Gastrocnemius medialis (tissue), 4 donors: ENCODE data around the gene RAPGEF2. TPM values are rescaled to one million over a fixed set of nuclear protein-coding genes. Genes with fewer than 3 reads are reported as not detected.

Experiments
- ATAC-seq, 2 donors: fragments of 150-250 bp; one replicate each; pipeline ENCODE4 v1.9.1; 2016
- DNase-seq, 2 donors: peaks; one replicate each; pipeline ENCODE4 v3.0.0-alpha.2; 2019
- H3K27ac ChIP-seq, 4 donors: fragments of 200-600 bp; sonication (generic); 1 replicate in 1 of 4; 2 replicates in 3 of 4; pipeline ENCODE4 v1.5.1; 2016 to 2018; ENCODE audit warnings: mild to moderate bottlenecking in 2 of 4, moderate library complexity in 1 of 4
- H3K27me3 ChIP-seq, 3 donors: fragments of 200-600 bp; sonication (generic) in 2 of 3; 1 replicate in 1 of 3; 2 replicates in 2 of 3; pipeline versions ENCODE4 v1.5.1 to v1.6.0; 2016 to 2019; ENCODE audit warnings: mild to moderate bottlenecking in 1 of 3, moderate library complexity in 1 of 3
- H3K36me3 ChIP-seq, 2 donors: fragments of 200-600 bp; sonication (generic) in 1 of 2; one replicate each; pipeline ENCODE4 v1.5.1; 2017 to 2018
- H3K4me1 ChIP-seq, 2 donors: fragments of 200-600 bp; sonication (generic) in 1 of 2; one replicate each; pipeline ENCODE4 v1.5.1; 2016 to 2017; ENCODE audit warnings: mild to moderate bottlenecking in 2 of 2
- H3K4me3 ChIP-seq, 4 donors: fragments of 200-600 bp; sonication (generic) in 3 of 4; 1 replicate in 1 of 4; 2 replicates in 3 of 4; pipeline ENCODE4 v1.5.1; 2016 to 2019; ENCODE audit warnings: mild to moderate bottlenecking in 2 of 4
- H3K9me3 ChIP-seq, 3 donors: fragments of 200-600 bp; sonication (generic) in 2 of 3; 1 replicate in 1 of 3; 2 replicates in 2 of 3; pipeline ENCODE4 v1.5.1; 2016 to 2019
- POLR2A ChIP-seq, 2 donors: fragments of 450-650 bp; IDR thresholded peaks; one replicate each; pipeline ENCODE4 v1.6.1; 2017; ENCODE audit warnings: antibody characterized with exemption in 2 of 2, mild to moderate bottlenecking in 2 of 2, moderate library complexity in 2 of 2
- in situ Hi-C, 4 donors: fragments of 200-750 bp; cut with MboI; loops; one replicate each; pipeline versions ENCODE4 v1.15.0 to v1.8.0; 2017; ENCODE audit warnings: low sequenced_read_pairs in 4 of 4
- intact Hi-C: fragments of 100-400 bp; cut with DNase I; formaldehyde crosslinking; loops from one replicate; pipeline ENCODE4 v1.15.1; 2023; ENCODE audit warnings: low total_unique reads
- total RNA-seq, 4 donors: library from RNA; depleted of rRNA; stranded (reverse); fragments of >200 nt; gene quantifications; one replicate each; pipeline versions ENCODE4 v1.1.0 to v1.2.3, GENCODE V29; 2016
- TF ChIP-seq, protein P1 (sequence below), 5 experiments: fragments of 450-650 bp in 3 of 5; fragments of 200-600 bp in 2 of 5; sonication (generic) in 2 of 5; IDR thresholded peaks in 4 of 5; conservative IDR thresholded peaks in 1 of 5; 1 replicate in 4 of 5; 2 replicates in 1 of 5; pipeline ENCODE4 v1.5.1; 2016 to 2019; ENCODE audit warnings: antibody characterized with exemption in 5 of 5, mild to moderate bottlenecking in 3 of 5, moderate library complexity in 3 of 5

The RAPGEF2 gene
- total RNA-seq, 4 donors from 2014 or later: 32.9 to 42.3 (median 38.7) TPM

DNA sequence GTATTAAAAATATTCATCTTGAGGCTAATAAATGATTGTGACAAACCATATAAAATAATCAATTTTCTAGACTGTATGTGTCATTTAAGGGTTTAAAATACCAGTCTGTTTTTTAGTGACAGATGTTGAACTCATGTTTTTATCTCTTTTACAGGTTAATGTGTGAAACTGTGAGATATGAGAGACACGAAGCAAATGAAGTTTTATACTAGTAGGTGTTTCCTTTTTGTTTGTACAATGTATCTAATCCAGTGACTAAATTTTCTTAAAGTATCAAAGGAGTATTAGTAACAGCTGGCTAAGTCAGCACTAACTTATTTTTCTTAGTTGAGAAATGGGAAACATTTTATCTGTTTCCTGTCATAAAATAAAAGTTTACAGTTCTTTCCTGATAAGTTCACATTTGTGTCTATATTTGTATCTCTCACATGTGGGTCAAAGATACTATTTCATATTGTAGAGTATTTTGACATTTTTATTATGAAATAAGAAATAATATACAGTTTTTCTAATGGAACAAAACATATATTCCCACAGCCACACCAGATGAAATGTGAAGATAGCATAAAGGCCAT, 90.3 kb downstream of the RAPGEF2 start:
- DNase-seq (no peak), ATAC-seq (no peak)
- Histone ChIP-seq H3K9me3 (no peaks in the 10 kb centered on the region), H3K27ac (peak overlapping the region in 3 of 4 donors; percentile 4 to 10 (median 9)), H3K4me1 (peaks cover 24% of the 10 kb centered on the region in 2 donors), H3K36me3 (no peaks in the 10 kb centered on the region), H3K4me3 (no peak overlapping the region), H3K27me3 (no peaks in the 10 kb centered on the region)
- in situ Hi-C loops (loop anchor here in 1 of 4 donors (25.0 kb wide), 1 partner anchor 481 kb away; the partner anchor contains the start of gene PPID), intact Hi-C loops (no loop called here)
- TF ChIP-seq, protein P1, sequence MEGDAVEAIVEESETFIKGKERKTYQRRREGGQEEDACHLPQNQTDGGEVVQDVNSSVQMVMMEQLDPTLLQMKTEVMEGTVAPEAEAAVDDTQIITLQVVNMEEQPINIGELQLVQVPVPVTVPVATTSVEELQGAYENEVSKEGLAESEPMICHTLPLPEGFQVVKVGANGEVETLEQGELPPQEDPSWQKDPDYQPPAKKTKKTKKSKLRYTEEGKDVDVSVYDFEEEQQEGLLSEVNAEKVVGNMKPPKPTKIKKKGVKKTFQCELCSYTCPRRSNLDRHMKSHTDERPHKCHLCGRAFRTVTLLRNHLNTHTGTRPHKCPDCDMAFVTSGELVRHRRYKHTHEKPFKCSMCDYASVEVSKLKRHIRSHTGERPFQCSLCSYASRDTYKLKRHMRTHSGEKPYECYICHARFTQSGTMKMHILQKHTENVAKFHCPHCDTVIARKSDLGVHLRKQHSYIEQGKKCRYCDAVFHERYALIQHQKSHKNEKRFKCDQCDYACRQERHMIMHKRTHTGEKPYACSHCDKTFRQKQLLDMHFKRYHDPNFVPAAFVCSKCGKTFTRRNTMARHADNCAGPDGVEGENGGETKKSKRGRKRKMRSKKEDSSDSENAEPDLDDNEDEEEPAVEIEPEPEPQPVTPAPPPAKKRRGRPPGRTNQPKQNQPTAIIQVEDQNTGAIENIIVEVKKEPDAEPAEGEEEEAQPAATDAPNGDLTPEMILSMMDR (IDR thresholded peaks at IDR 0.05 in 4 of 5, conservative IDR thresholded peaks at IDR 0.05 in 1 of 5): no peak
- no peak for TF ChIP-seq POLR2A (IDR thresholded peaks at IDR 0.05)

- H3K27me3 ChIP-seq: no peaks in the 10 kb centered on the region
- no peaks in the 10 kb centered on the region for H3K36me3 ChIP-seq
- no peaks in the 10 kb centered on the region for H3K9me3 ChIP-seq
- in situ Hi-C loops: loop anchor here in 1 of 4 donors (25.0 kb wide), 1 partner anchor 483 kb away; the partner anchor contains the start of gene PPID
- TF ChIP-seq, protein P1 (IDR thresholded peaks at IDR 0.05 in 4 of 5, conservative IDR thresholded peaks at IDR 0.05 in 1 of 5): no peak
- no peak for TF ChIP-seq POLR2A (IDR thresholded peaks at IDR 0.05)
- H3K27ac ChIP-seq: peak overlapping the region in 1 of 4 donors; percentile 32
- H3K4me3 ChIP-seq: no peak overlapping the region
- ATAC-seq (no peak), DNase-seq (no peak)
- H3K4me1 ChIP-seq: peaks cover 21% of the 10 kb centered on the region in 2 donors
- intact Hi-C loops: no loop called here
Observed at GRCh38 chr4:159195361-159195769, 92.5 kb downstream of the RAPGEF2 start.

GRCh38 chr4:159197260-159197884, 94.5 kb downstream of the RAPGEF2 start:
- peak in 1 of 2 donors; percentile 61 for ATAC-seq
- no peak for DNase-seq
- H3K36me3 ChIP-seq: no peaks in the 10 kb centered on the region
- no peak for TF ChIP-seq POLR2A (IDR thresholded peaks at IDR 0.05)
- TF ChIP-seq, protein P1 (IDR thresholded peaks at IDR 0.05 in 4 of 5, conservative IDR thresholded peaks at IDR 0.05 in 1 of 5): no peak
- intact Hi-C loops: no loop called here
- H3K27ac ChIP-seq: peak overlapping the region; percentile 58 to 71 (median 65)
- H3K27me3 ChIP-seq: no peaks in the 10 kb centered on the region
- H3K4me3 ChIP-seq: peak overlapping the region in 1 of 4 donors; percentile 1
- in situ Hi-C loops: loop anchor here in 1 of 4 donors (25.0 kb wide), 1 partner anchor 485 kb away; the partner anchor contains the start of gene PPID
- peaks cover 34 to 37% of the 10 kb centered on the region in 2 donors for H3K4me1 ChIP-seq
- H3K9me3 ChIP-seq: no peaks in the 10 kb centered on the region

DNA sequence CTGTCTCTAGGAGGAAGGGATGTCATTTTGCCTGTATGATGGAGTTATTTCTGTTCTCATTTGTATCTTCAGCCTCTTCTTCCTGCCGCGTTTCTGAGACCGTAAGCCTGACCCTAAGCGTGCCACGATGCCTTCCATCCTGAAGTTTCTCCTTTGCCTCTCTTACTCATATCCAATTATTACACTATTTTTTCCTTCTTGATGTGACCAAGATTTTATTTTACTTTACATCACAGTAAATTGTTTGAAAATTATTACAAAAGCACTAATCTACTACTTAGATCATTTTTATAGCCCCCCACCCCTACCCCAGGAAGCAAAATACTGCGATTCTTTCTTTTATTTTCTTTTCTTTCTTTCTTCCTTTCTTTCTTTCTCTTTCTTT, 95.0 kb downstream of the RAPGEF2 start:
- H3K36me3 ChIP-seq: no peaks in the 10 kb centered on the region
- peak overlapping the region; percentile 58 to 71 (median 65) for H3K27ac ChIP-seq
- TF ChIP-seq, protein P1 (IDR thresholded peaks at IDR 0.05 in 4 of 5, conservative IDR thresholded peaks at IDR 0.05 in 1 of 5): no peak
- TF ChIP-seq POLR2A (IDR thresholded peaks at IDR 0.05): no peak
- H3K4me1 ChIP-seq: peaks cover 37 to 42% of the 10 kb centered on the region in 2 donors
- in situ Hi-C loops: loop anchor here in 1 of 4 donors (25.0 kb wide), 1 partner anchor 486 kb away; the partner anchor contains the start of gene PPID
- no peaks in the 10 kb centered on the region for H3K27me3 ChIP-seq
- intact Hi-C loops: no loop called here
- H3K4me3 ChIP-seq: peak overlapping the region in 1 of 4 donors; percentile 1
- ATAC-seq (no peak), DNase-seq (no peak)
- no peaks in the 10 kb centered on the region for H3K9me3 ChIP-seq
